SU-DHL-6 (cell line): Measurements from ENCODE around the gene ATP8A1.

Experiments used
- H2AFZ ChIP-seq: fragments of 200-600 bp; sonication (generic); 2 replicates; pipeline ENCODE4 v1.6.1; 2014; ENCODE audit warnings: low read depth, mild to moderate bottlenecking, moderate library complexity, mixed read lengths, antibody characterized with exemption, low read length; ENCODE audit not compliant: severe bottlenecking
- H3F3A ChIP-seq: fragments of 200-600 bp; shearing (Covaris generic); 2 replicates; pipeline ENCODE4 v1.6.0; 2016; ENCODE audit warnings: antibody characterized with exemption, mild to moderate bottlenecking; ENCODE audit not compliant: insufficient read depth
- H3K27ac ChIP-seq: fragments of 200-600 bp; sonication (generic); 2 replicates; pipeline ENCODE4 v1.5.1; 2016; ENCODE audit warnings: low read depth, mild to moderate bottlenecking, low read length, moderate library complexity, mixed read lengths
- H3K27me3 ChIP-seq: fragments of 200-600 bp; sonication (generic), shearing (Covaris generic); 2 replicates; pipeline ENCODE4 v1.6.0; 2014; ENCODE audit warnings: mild to moderate bottlenecking, low read length
- H3K36me3 ChIP-seq: fragments of 200-600 bp; sonication (generic); 2 replicates; pipeline ENCODE4 v1.6.1; 2014; ENCODE audit warnings: mild to moderate bottlenecking, low read length, mixed read lengths
- H3K4me2 ChIP-seq: fragments of 300-600, 200-600 bp; shearing (Covaris generic), sonication (generic); 2 replicates; pipeline ENCODE4 v1.6.0; 2014; ENCODE audit warnings: low read length, low read depth, mild to moderate bottlenecking; ENCODE audit not compliant: poor library complexity, severe bottlenecking
- H3K4me3 ChIP-seq: fragments of 200-600 bp; sonication (generic); 2 replicates; pipeline ENCODE4 v1.5.1; 2014; ENCODE audit warnings: antibody characterized with exemption, low read length, mild to moderate bottlenecking, mixed read lengths; ENCODE audit not compliant: insufficient read depth, poor library complexity, severe bottlenecking
- H3K79me2 ChIP-seq: fragments of 200-600 bp; sonication (generic); 2 replicates; pipeline ENCODE4 v1.6.1; 2014; ENCODE audit warnings: mild to moderate bottlenecking, low read length, moderate library complexity; ENCODE audit not compliant: insufficient read depth
- H3K9ac ChIP-seq: fragments of 200-600 bp; sonication (generic); 2 replicates; pipeline ENCODE4 v1.7.0; 2014; ENCODE audit warnings: mild to moderate bottlenecking, low read length
- H3K9me2 ChIP-seq: fragments of 200-600 bp; sonication (generic); replicated peaks from 2 replicates; pipeline ENCODE4 v1.6.1; 2014; ENCODE audit warnings: low read length; ENCODE audit not compliant: insufficient read depth
- H3K9me3 ChIP-seq: fragments of 200-600 bp; sonication (generic); 2 replicates; pipeline ENCODE4 v1.6.1; 2014; ENCODE audit warnings: low read length, mixed read lengths; ENCODE audit not compliant: insufficient read depth
- H4K20me1 ChIP-seq: fragments of 200-600 bp; sonication (generic); 2 replicates; pipeline ENCODE4 v1.6.1; 2014; ENCODE audit warnings: low read depth, mild to moderate bottlenecking, antibody characterized with exemption, low read length, moderate library complexity, mixed read lengths
- EZH2phosphoT487 ChIP-seq: fragments of 200-600 bp; sonication (generic), shearing (Covaris generic); conservative IDR thresholded peaks from 2 replicates; pipeline ENCODE4 v1.6.1; 2018; ENCODE audit warnings: mild to moderate bottlenecking, antibody characterized with exemption, low read length, moderate library complexity, mixed read lengths
- TF ChIP-seq, protein P1 (sequence below): fragments of 200-600 bp; sonication (generic); IDR thresholded peaks from one replicate; pipeline ENCODE4 v1.5.1; 2017; ENCODE audit warnings: antibody characterized with exemption, mild to moderate bottlenecking, low read length, moderate library complexity; ENCODE audit not compliant: insufficient read depth, poor library complexity, severe bottlenecking

The ATP8A1 gene

DNA sequence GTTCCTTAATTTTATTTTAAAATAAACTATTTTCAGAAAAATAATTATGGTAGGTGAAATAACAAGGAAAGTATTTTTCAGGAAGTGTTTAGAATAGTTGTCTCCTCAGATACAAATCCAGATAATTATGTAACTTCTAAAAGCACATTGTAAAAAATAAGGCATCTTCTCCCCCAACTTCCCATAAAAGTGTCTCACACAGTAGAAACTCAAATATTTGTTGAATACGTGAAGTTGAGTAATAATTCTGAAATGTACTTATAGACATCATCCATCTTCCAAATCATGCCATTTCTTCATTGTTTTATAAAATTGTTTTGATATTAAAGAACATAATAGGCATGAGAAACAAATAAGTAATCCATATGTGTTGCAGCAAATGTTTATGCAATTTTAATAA is 241.6 kb downstream of the ATP8A1 start:
- H3K9ac ChIP-seq = no peak overlapping the region
- TF ChIP-seq, protein P1, sequence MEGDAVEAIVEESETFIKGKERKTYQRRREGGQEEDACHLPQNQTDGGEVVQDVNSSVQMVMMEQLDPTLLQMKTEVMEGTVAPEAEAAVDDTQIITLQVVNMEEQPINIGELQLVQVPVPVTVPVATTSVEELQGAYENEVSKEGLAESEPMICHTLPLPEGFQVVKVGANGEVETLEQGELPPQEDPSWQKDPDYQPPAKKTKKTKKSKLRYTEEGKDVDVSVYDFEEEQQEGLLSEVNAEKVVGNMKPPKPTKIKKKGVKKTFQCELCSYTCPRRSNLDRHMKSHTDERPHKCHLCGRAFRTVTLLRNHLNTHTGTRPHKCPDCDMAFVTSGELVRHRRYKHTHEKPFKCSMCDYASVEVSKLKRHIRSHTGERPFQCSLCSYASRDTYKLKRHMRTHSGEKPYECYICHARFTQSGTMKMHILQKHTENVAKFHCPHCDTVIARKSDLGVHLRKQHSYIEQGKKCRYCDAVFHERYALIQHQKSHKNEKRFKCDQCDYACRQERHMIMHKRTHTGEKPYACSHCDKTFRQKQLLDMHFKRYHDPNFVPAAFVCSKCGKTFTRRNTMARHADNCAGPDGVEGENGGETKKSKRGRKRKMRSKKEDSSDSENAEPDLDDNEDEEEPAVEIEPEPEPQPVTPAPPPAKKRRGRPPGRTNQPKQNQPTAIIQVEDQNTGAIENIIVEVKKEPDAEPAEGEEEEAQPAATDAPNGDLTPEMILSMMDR = no peak
- no peak for TF ChIP-seq EZH2phosphoT487
- H3K27ac ChIP-seq = no peak overlapping the region
- 0 out of 2 replicates have a peak, but pooled peaks cover 3% of the 10 kb centered on the region for H3K36me3 ChIP-seq
- no peak overlapping the region for H2AFZ ChIP-seq
- H3K4me2 ChIP-seq = no peak overlapping the region
- no peak overlapping the region for H3K4me3 ChIP-seq
- H3K79me2 ChIP-seq = no peaks in the 10 kb centered on the region
- no peaks in the 10 kb centered on the region for H3K9me2 ChIP-seq
- H3K27me3 ChIP-seq = no peaks in the 10 kb centered on the region
- H4K20me1 ChIP-seq = no peaks in the 10 kb centered on the region
- H3K9me3 ChIP-seq = no peaks in the 10 kb centered on the region
- no peaks in the 10 kb centered on the region for H3F3A ChIP-seq

DNA sequence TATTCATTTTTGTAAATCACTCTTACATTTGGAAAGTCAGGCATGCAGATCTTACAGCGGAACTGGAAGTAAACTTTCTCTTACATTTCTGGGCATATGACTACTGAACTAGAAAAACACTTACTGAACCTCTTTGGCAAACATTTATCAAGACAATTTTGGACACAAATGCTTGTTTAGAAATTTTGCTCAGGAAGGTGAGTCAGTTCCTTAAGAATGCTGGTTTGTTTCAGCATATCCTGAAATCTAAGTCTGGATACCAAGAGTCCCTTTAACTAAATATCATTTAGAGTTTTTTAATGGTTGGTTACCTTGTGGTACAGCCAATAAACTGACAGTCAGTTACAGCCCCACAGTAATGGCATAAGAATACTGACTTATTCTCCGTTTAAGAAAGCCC is 244.7 kb downstream of the ATP8A1 start:
- Histone ChIP-seq H3F3A (no peaks in the 10 kb centered on the region), H3K27ac (no peak overlapping the region), H4K20me1 (no peaks in the 10 kb centered on the region), H2AFZ (no peak overlapping the region), H3K4me2 (no peak overlapping the region), H3K9ac (no peak overlapping the region), H3K4me3 (no peak overlapping the region), H3K9me2 (no peaks in the 10 kb centered on the region), H3K79me2 (no peaks in the 10 kb centered on the region), H3K27me3 (no peaks in the 10 kb centered on the region), H3K9me3 (no peaks in the 10 kb centered on the region), H3K36me3 (0 out of 2 replicates have a peak, but pooled peaks cover 3% of the 10 kb centered on the region)
- no peak for TF ChIP-seq EZH2phosphoT487
- TF ChIP-seq, protein P1 = no peak

GRCh38 chr4:42411803-42412202 is 245.1 kb downstream of the ATP8A1 start:
- no peak overlapping the region for H3K4me2 ChIP-seq
- H2AFZ ChIP-seq = no peak overlapping the region
- H3K27me3 ChIP-seq = no peaks in the 10 kb centered on the region
- H3K9me2 ChIP-seq = no peaks in the 10 kb centered on the region
- no peaks in the 10 kb centered on the region for H4K20me1 ChIP-seq
- no peak overlapping the region for H3K27ac ChIP-seq
- H3K9ac ChIP-seq = no peak overlapping the region
- 0 out of 2 replicates have a peak, but pooled peaks cover 3% of the 10 kb centered on the region for H3K36me3 ChIP-seq
- no peak overlapping the region for H3K4me3 ChIP-seq
- no peaks in the 10 kb centered on the region for H3K9me3 ChIP-seq
- TF ChIP-seq, protein P1 = no peak
- TF ChIP-seq EZH2phosphoT487 = no peak
- H3K79me2 ChIP-seq = no peaks in the 10 kb centered on the region
- H3F3A ChIP-seq = no peaks in the 10 kb centered on the region
